H9 (cell line): ENCODE results near the gene TMCO2. TPM values are rescaled to one million over a fixed set of nuclear protein-coding genes. Genes with fewer than 3 reads are reported as not detected.

Source experiments
- DNase-seq: peaks from one replicate; pipeline ENCODE4 v3.0.0-alpha.2; 2017
- H2AFZ ChIP-seq: one replicate; pipeline ENCODE4 v1.6.1; 2013; ENCODE audit warnings: mild to moderate bottlenecking, low read length, control low read depth, moderate library complexity
- H2AK5ac ChIP-seq: 2 replicates; pipeline ENCODE4 v1.6.1; 2013; ENCODE audit warnings: low read length, control low read depth, mixed read lengths; ENCODE audit not compliant: insufficient read length
- H2BK120ac ChIP-seq: one replicate; pipeline ENCODE4 v1.6.1; 2013; ENCODE audit warnings: low read depth, mild to moderate bottlenecking, low read length, control low read depth, inconsistent platforms; ENCODE audit not compliant: poor library complexity, severe bottlenecking
- H2BK12ac ChIP-seq: 2 replicates; pipeline ENCODE4 v1.6.1; 2013; ENCODE audit warnings: low read length, control low read depth, mixed read lengths, low read depth; ENCODE audit not compliant: insufficient read length
- H2BK15ac ChIP-seq: 2 replicates; pipeline ENCODE4 v1.6.1; 2013; ENCODE audit warnings: low read depth, low read length, control low read depth
- H2BK20ac ChIP-seq: one replicate; pipeline ENCODE4 v1.6.1; 2013; ENCODE audit warnings: low read depth, mild to moderate bottlenecking, low read length, control low read depth, inconsistent platforms; ENCODE audit not compliant: poor library complexity, severe bottlenecking
- H2BK5ac ChIP-seq: 2 replicates; pipeline ENCODE4 v1.6.1; 2013; ENCODE audit warnings: low read length, control low read depth, mixed read lengths; ENCODE audit not compliant: insufficient read length
- H3K14ac ChIP-seq: 2 replicates; pipeline ENCODE4 v1.6.1; 2013; ENCODE audit warnings: low read length, control low read depth; ENCODE audit not compliant: insufficient read depth
- H3K18ac ChIP-seq: 2 replicates; pipeline ENCODE4 v1.6.1; 2013; ENCODE audit warnings: low read depth, mild to moderate bottlenecking, mixed read lengths, low read length, control low read depth; ENCODE audit not compliant: insufficient read length
- H3K23ac ChIP-seq: 2 replicates; pipeline ENCODE4 v1.6.1; 2013; ENCODE audit warnings: low read length, control low read depth, mixed read lengths, low read depth; ENCODE audit not compliant: insufficient read length
- H3K23me2 ChIP-seq: 2 replicates; pipeline ENCODE4 v1.6.1; 2013; ENCODE audit warnings: low read depth, mild to moderate bottlenecking, mixed read lengths, low read length, control low read depth; ENCODE audit not compliant: insufficient read length, poor library complexity, severe bottlenecking
- H3K27ac ChIP-seq: 2 replicates; pipeline ENCODE4 v1.5.1; 2013; ENCODE audit warnings: low read length, control low read depth, mixed read lengths, low read depth; ENCODE audit not compliant: insufficient read length
- H3K27me3 ChIP-seq: 2 replicates; pipeline ENCODE4 v1.6.1; 2013; ENCODE audit warnings: low read length, control low read depth, inconsistent platforms; ENCODE audit not compliant: insufficient read depth
- H3K4ac ChIP-seq: 2 replicates; pipeline ENCODE4 v1.6.1; 2013; ENCODE audit warnings: low read depth, mild to moderate bottlenecking, control low read depth, inconsistent platforms, low read length, moderate library complexity
- H3K4me1 ChIP-seq: 2 replicates; pipeline ENCODE4 v1.6.1; 2013; ENCODE audit warnings: low read length, control low read depth, inconsistent platforms; ENCODE audit not compliant: insufficient read depth
- H3K4me2 ChIP-seq: 2 replicates; pipeline ENCODE4 v1.6.1; 2013; ENCODE audit warnings: low read length, control low read depth, mixed read lengths; ENCODE audit not compliant: insufficient read length, insufficient read depth
- H3K56ac ChIP-seq: 2 replicates; pipeline ENCODE4 v1.6.1; 2013; ENCODE audit warnings: low read depth, mild to moderate bottlenecking, mixed read lengths, low read length, control low read depth; ENCODE audit not compliant: insufficient read length
- H3K79me1 ChIP-seq: 2 replicates; pipeline ENCODE4 v1.6.1; 2013; ENCODE audit warnings: low read depth, mild to moderate bottlenecking, moderate library complexity, low read length, control low read depth, inconsistent platforms; ENCODE audit not compliant: insufficient read depth, poor library complexity, severe bottlenecking
- H3K79me2 ChIP-seq: 2 replicates; pipeline ENCODE4 v1.6.1; 2013; ENCODE audit warnings: low read length, control low read depth, inconsistent platforms; ENCODE audit not compliant: insufficient read depth
- H3K9ac ChIP-seq: 2 replicates; pipeline ENCODE4 v1.6.1; 2013; ENCODE audit warnings: low read length, control low read depth, mixed read lengths; ENCODE audit not compliant: insufficient read length; ENCODE audit errors: extremely low read depth
- H3K9me3 ChIP-seq: one replicate; pipeline ENCODE4 v1.6.1; 2013; ENCODE audit warnings: low read depth, low read length, inconsistent platforms; ENCODE audit not compliant: control insufficient read depth
- H3T11ph ChIP-seq: one replicate; pipeline ENCODE4 v1.6.1; 2013; ENCODE audit warnings: mild to moderate bottlenecking, low read length, control low read depth, inconsistent platforms
- H4K20me1 ChIP-seq: one replicate; pipeline ENCODE4 v1.6.1; 2013; ENCODE audit not compliant: control insufficient read depth, insufficient read length, insufficient read depth
- H4K5ac ChIP-seq: 2 replicates; pipeline ENCODE4 v1.6.1; 2013; ENCODE audit warnings: low read depth, mild to moderate bottlenecking, mixed read lengths, low read length, control low read depth; ENCODE audit not compliant: insufficient read length
- H4K8ac ChIP-seq: replicated peaks from 2 replicates; pipeline ENCODE4 v1.6.1; 2013; ENCODE audit warnings: low read length, control low read depth, mixed read lengths, low read depth; ENCODE audit not compliant: insufficient read length
- H4K91ac ChIP-seq: 2 replicates; pipeline ENCODE4 v1.6.1; 2013; ENCODE audit warnings: low read depth, mild to moderate bottlenecking, moderate library complexity, mixed read lengths, low read length, control low read depth; ENCODE audit not compliant: insufficient read length
- H3K27ac Mint-ChIP-seq, 3 experiments: 2 replicates in 2 of 3; 3 replicates in 1 of 3; pipeline ENCODE4 v1.8.0; 2020 to 2021; ENCODE audit warnings: mixed read lengths in 3 of 3, mild to moderate bottlenecking in 1 of 3, moderate library complexity in 1 of 3
- H3K27me3 Mint-ChIP-seq: 2 replicates; pipeline ENCODE4 v1.8.0; 2021; ENCODE audit warnings: low read depth, mild to moderate bottlenecking, moderate library complexity, mixed read lengths
- H3K36me3 Mint-ChIP-seq, 3 experiments: 2 replicates in 2 of 3; 3 replicates in 1 of 3; pipeline ENCODE4 v1.8.0; 2020 to 2021; ENCODE audit warnings: low read depth in 3 of 3, mixed read lengths in 3 of 3; ENCODE audit not compliant: insufficient read depth in 1 of 3
- H3K4me1 Mint-ChIP-seq, 2 experiments: 2 replicates each; pipeline ENCODE4 v1.8.0; 2020; ENCODE audit warnings: mixed read lengths in 2 of 2
- H3K4me3 Mint-ChIP-seq, 2 experiments: 2 replicates in 1 of 2; 3 replicates in 1 of 2; pipeline ENCODE4 v1.8.0; 2020 to 2021; ENCODE audit warnings: mild to moderate bottlenecking in 2 of 2, mixed read lengths in 2 of 2, moderate library complexity in 1 of 2
- H3K9me3 Mint-ChIP-seq, 2 experiments: 2 replicates in 1 of 2; 3 replicates in 1 of 2; pipeline ENCODE4 v1.8.0; 2020; ENCODE audit warnings: mild to moderate bottlenecking in 2 of 2, mixed read lengths in 2 of 2, moderate library complexity in 1 of 2
- WGBS: extraction: QIAGEN DNeasy Blood & Tissue Kit; methylation state at CpG from one replicate; pipeline ENCODE4 v1.1.7; 2013; ENCODE audit warnings: missing lambda C conversion rate, low lambda C conversion rate, mixed read lengths; ENCODE audit not compliant: insufficient read length; ENCODE audit errors: extremely low coverage; 5-methylcytosine and 5-hydroxymethylcytosine counted together
- total RNA-seq: library from RNA; stranded (reverse); gene quantifications from 2 replicates; pipeline ENCODE4 v1.2.1, GENCODE V29; 2021
- TF ChIP-seq, protein P1 (sequence below): fragments of 200-600 bp; sonication (generic); conservative IDR thresholded peaks from 3 replicates; pipeline ENCODE4 v1.8.0; 2021; ENCODE audit warnings: antibody characterized with exemption, mild to moderate bottlenecking

The TMCO2 gene
- total RNA-seq, 1 experiment from 2014 or later: not detected

GRCh38 chr1:40256401-40257084 is 8.8 kb downstream of the TMCO2 start:
- H2BK20ac ChIP-seq: no peak overlapping the region
- no peaks in the 10 kb centered on the region for H3K9me3 Mint-ChIP-seq
- no peak for DNase-seq
- no peak overlapping the region for H2AFZ ChIP-seq
- H4K8ac ChIP-seq: no peak overlapping the region
- no peaks in the 10 kb centered on the region; the same call in 1 of the 2 replicates for H3K27me3 Mint-ChIP-seq
- H3K23ac ChIP-seq: no peak overlapping the region
- no peaks in the 10 kb centered on the region for H3K79me2 ChIP-seq
- H2BK5ac ChIP-seq: no peak overlapping the region
- peak overlapping the region; percentile 93 for H3K4me2 ChIP-seq
- no peak overlapping the region for H2BK15ac ChIP-seq
- no peak overlapping the region for H3K18ac ChIP-seq
- H2AK5ac ChIP-seq: no peak overlapping the region
- TF ChIP-seq, protein P1, sequence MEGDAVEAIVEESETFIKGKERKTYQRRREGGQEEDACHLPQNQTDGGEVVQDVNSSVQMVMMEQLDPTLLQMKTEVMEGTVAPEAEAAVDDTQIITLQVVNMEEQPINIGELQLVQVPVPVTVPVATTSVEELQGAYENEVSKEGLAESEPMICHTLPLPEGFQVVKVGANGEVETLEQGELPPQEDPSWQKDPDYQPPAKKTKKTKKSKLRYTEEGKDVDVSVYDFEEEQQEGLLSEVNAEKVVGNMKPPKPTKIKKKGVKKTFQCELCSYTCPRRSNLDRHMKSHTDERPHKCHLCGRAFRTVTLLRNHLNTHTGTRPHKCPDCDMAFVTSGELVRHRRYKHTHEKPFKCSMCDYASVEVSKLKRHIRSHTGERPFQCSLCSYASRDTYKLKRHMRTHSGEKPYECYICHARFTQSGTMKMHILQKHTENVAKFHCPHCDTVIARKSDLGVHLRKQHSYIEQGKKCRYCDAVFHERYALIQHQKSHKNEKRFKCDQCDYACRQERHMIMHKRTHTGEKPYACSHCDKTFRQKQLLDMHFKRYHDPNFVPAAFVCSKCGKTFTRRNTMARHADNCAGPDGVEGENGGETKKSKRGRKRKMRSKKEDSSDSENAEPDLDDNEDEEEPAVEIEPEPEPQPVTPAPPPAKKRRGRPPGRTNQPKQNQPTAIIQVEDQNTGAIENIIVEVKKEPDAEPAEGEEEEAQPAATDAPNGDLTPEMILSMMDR: no peak
- peak overlapping the region; percentile 83 to 91 for H3K4me3 Mint-ChIP-seq
- H3K27ac ChIP-seq: no peak overlapping the region
- H3K14ac ChIP-seq: no peak overlapping the region
- H4K5ac ChIP-seq: no peak overlapping the region
- no peaks in the 10 kb centered on the region for H3K9me3 ChIP-seq
- no peak overlapping the region for H2BK120ac ChIP-seq
- no peak overlapping the region for H3T11ph ChIP-seq
- no peak overlapping the region for H3K9ac ChIP-seq
- WGBS: no CpG with 5 or more reads among the region's 6 CpGs
- H3K23me2 ChIP-seq: no peaks in the 10 kb centered on the region
- no peaks in the 10 kb centered on the region for H3K4me1 ChIP-seq
- no peak overlapping the region for H3K56ac ChIP-seq
- no peaks in the 10 kb centered on the region for H4K20me1 ChIP-seq
- H3K79me1 ChIP-seq: no peaks in the 10 kb centered on the region
- H3K36me3 Mint-ChIP-seq: peaks cover 8 to 23% (median 20%) of the 10 kb centered on the region in 3 experiments; a peak in 6 of 7 replicates
- H3K4me1 Mint-ChIP-seq: peaks cover 3 to 5% of the 10 kb centered on the region in 2 experiments; a peak in 3 of 4 replicates
- no peak overlapping the region for H4K91ac ChIP-seq
- H3K27me3 ChIP-seq: no peaks in the 10 kb centered on the region
- no peak overlapping the region for H2BK12ac ChIP-seq
- H3K4ac ChIP-seq: no peak overlapping the region
- H3K27ac Mint-ChIP-seq: no peak overlapping the region; a peak in 2 of 7 replicates
